Activated CD4-positive, CD25-positive, alpha-beta regulatory T cell treated with anti-CD3 and anti-CD28 coated beads, Interleukin-2, amount 50 U/mL, for 16 hours (primary cell): ENCODE measurements around the gene KIF25.

Experiments
- DNase-seq: peaks from one replicate; pipeline ENCODE4 v3.0.0-alpha.2; 2020; ENCODE audit warnings: low read depth, low spot score

The KIF25 gene

DNA sequence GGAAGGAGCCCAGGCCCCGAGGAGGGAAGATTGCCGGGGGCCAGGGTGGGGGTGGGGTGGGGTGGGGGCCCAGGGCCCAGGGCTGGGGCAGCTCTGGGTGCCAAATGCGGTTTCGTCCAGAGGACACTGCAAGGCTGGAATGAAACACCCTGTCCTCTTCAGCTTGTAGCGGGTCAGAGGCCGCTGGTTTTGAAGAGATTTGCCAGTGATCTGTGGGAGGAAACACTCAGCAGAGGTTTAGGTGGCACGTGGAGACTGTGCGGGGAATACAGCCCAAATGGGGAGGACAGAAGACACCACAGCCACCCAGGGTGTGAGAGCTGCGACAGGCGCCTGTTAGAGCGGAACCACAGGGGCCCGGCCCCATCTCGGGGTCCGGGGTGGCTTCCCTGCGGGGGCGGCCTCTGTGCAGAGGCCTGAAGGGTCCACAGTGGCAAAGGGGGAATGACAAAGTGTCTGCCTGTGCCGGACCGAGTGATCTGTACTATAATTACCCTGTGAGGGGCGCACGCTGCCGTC is 52.3 kb downstream of the KIF25 start:
- no peak for DNase-seq

DNA sequence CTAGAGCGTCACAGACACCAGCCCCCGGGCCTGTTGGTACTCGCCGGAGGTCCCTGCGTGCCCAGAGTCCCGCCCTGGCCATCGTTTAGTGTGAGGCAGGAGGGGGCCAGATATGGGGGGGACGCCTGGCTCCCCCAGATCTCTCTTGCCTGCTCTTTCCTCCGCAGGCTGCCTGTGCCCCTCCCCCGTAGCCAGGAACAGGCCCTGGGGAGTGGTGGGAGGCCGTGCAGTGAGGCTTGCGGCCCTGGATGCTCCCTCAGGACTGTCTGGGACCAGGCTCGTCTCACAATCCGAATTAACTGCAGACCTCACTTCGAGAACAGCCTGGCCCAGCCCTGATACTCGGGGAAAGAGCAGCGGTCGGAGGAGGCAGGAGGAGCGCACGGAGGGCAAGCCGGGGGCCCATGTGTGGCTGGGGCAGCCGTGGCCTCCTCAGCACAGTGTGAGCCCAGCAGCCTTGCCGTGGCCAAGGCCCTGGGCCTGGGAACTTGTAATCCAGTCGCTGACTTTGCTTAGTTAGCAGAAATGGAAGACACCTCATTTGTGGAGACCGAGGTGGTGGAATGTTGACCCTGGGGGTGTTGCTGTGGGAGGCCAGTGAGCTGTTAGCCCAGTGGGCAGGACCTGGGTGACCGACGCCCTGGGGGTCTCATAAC is 52.9 kb downstream of the KIF25 start:
- DNase-seq: no peak

DNA sequence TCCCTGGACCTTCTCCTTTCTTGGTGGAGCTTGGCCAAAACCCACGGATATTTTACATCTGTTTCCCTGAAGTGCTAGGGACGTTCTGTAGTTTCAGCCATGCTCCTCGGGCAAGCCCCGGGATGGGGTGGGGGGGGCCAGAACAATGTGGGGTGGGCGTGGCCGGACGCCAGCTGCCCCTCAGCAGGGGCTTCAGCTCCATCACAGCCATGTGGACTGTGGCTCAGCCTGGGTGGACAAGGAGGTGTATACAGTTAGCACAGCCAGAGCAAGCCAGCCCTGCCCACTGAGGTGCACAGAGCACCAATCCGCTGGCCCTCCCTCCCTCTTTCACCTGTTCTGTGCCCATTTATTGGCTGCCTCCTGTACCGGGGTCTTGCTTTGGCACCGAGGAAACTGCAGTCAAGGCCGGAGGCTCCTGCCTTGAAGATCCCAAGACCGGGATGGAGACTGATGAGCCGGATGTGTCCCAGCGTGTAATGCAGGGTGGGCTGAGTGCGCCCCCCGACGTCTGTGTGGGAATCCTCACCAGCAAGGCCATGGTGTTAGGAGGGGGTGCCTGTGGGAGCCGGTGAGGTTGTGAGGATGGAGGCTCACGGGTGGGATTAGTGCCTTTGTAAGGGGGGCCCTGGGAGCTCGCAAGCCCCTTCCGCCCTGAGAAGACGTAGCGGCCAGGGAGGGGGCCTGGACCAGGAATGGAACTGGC is 53.6 kb downstream of the KIF25 start:
- no peak for DNase-seq

DNA sequence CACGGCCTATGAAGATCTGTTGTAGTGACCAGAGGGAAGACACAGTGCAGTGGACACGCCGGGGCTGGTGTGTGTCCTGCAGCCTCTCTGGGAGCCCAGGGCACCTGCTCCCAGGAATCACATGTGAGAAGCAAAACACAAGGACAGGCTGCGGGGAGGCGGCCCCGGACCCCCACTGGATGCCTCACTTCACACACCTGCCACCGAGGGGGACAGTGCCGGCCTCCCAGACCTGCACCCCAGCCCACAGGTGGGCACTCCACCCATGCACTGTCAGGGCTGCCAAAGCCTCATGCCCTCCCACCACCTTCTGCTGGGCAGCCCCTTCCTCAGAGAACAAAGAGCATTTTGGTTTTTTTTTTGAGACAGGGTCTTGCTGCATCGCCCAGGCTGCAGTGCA is 54.2 kb downstream of the KIF25 start:
- DNase-seq: no peak

DNA sequence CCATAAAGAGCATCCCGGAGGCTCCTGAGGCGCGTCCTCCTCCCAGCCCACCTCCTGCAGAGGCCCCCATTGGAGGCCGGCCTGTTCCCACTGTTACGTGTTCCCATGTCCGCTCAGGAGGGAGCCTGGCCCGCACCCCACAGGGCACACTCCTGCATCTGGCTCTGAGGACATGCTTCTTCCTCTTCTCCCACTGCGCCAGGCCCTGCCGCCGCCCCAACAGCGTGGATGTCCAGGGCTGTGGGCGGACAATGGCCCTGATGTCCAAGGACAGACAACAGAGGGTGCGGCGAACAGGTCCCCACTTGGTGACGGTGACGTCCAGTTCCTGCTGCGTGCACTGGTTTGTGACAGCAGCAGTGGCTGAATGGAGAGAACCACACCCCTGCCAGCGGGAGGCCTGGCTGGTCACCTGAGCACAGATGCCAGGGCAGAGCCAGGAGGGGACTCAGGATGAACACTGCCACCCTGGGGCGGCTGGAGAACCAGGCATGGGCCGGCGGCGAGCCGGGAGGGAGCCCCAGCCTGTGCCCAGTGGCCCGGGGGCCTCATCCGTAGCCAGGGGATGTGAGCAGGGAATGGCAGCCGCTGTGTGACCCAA is 54.9 kb downstream of the KIF25 start:
- DNase-seq: no peak

DNA sequence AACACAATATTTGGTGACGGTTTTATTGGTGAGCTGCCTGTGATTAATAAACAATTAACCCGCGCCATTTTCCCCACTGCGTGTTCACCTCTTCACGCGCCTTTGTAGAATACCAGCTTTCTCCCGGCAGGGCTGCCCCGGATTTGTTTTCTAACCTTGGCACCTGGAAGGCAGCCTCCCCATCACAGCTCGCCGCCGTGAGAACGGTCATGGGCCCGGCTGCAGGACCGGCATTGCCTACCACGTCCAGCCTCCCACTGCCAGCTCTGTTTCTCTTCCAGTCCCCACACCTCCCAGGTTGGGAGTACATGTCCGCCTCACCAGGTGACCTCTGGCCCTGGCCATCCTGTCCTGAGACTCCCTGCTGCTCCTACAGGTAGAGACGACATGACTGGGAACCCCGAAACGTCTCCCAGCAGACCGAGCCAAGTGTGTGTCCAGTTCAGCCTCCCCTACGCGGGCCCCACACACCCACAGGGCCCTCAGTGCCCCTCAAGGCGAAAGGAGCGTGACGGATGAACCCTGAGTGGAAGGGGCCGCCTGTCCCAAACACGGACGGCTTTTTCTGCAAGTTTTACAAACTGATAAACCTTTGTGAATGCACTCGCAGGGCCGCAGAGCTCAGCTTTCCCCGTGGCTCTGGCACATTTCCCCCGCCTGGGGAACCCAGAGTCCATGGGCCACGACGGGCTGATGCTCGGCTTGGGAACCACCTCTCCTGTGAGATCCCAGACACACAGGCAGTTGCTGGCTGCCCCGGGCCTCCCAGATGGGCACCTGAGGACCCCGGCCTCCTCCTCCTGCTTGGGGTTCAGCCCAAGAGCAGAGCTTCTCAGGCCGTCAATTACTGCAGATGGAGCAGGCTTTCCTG is 55.9 kb downstream of the KIF25 start:
- no peak for DNase-seq

DNA sequence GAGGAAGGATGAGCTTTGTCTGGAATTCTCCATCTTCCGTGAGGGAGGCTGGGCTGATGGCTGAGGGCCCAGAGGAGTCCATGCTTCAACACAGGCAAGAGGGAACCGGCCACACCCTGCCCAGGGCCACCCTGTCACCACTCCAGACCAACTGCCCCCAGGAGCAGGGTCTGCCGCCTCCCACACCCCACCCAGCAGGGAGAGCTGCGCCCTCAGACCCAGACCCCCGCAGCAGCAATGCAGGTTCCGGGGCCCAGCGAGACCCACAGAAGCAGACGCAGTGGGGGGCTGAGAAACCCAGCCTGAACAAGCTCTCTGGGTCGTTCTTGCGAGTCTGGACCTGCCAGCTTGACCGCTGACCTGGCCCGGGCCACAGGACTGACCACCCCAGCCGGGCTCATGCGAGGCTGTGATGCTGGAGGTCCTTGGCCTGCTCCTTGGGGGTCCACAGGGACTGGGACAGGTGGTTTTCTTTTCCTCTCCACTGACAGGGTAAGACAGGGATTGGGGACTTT is 56.5 kb downstream of the KIF25 start:
- no peak for DNase-seq

DNA sequence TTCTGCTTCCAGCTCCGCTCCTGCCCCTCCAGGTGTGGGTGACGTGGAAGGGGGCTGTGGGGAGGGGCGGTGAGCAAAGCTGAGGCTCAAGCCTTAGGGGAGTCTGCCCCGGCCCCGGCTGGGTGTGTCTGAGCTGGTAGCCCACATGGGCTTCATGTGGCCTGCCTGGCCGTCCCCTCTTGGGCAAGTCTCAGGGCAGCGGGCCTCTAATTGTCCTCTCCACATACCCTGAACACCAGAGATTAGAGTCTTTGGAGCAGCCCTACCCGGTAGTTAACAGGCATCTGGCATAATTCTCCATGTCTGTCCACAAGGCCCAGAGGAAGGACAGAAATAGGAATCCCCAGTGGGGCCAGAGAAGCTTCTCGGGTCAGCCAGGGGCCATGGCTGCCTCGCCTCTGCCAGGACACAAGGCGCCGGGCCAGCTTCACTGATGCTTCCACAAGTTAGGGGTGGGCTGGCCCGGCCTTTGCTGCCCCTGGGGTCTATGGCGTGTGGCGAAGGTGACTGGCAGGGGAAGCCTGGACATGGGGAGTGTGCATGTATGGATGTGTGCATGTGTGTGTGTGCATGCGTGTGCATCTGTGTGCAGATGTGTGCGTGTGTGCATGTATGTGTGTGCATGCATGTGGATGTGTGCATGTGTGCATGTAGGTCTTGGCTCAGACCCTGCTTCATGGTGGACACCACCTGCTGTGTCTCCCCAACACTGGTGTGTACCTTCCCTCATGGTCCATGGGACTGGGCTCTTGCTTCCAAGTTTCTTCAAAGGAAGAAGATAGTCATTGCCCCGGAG is 57.5 kb downstream of the KIF25 start:
- no peak for DNase-seq

DNA sequence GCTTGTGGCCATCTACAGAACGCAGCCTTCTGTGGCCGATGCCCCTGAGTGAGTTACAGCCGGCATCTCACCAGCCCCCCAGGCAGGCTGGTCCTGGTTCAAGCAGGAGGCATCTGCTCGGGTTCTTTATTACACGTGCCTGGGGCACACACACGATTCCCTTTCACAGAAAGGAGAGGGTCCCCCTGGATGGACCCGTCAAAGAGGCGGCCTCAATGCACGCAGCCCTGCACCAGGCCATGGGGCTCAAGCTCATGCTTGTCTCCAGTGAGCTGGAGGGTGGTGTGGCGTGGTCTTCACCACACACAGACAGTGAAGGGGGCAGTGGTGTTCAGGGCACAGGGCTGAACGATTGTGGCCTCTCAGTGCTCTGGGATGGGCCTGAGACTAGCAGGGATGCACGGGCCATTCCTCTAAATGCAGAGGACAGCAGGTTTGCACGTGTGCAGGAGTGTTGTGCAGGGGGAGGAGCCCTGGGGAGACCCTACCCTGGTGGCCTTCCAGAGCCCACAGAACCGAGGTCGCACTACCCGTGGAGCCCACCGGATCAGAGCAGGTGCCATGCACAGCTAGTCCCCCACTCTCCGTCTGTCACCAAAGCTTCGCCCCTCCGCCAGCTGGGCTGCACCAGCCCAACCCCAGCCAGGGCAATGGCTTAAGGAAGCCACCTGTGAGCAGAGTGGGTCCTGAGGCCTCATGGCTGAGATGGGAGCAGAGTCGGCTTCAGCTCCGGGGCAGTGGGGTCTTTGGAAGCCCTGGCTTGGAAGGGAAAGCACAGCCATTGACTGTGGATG is 58.4 kb downstream of the KIF25 start:
- DNase-seq: no peak

DNA sequence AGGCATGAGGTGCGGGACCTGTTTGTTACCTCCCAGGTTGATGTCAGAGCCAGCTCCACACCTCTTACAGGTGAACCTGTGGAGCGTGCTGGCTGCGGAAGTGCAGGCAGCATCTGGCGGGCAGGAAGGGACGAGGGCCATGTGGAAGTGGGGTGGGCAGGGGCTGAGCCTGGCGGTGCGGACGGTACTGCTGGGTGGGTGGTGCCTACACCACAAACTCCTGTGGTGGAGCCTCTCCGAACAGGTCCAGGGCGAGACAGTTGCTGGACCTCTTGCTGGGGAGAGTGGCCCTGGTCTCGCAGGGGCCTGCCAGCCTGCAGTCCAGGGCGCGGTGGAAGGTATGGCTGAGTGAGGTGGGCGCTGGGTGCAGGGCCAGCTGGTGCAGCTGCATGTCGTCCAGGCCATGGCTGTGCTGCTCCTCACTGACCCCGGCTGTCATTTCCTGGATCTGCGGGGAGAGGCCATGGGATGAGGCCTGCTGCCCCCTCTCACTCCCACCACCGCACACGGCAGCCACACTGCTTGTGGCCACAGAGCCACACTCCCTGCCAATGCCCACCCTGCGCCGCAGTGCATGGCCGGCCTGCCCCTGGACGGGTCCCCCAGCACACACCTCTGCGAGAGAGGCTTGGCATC is 59.5 kb downstream of the KIF25 start:
- DNase-seq: no peak

DNA sequence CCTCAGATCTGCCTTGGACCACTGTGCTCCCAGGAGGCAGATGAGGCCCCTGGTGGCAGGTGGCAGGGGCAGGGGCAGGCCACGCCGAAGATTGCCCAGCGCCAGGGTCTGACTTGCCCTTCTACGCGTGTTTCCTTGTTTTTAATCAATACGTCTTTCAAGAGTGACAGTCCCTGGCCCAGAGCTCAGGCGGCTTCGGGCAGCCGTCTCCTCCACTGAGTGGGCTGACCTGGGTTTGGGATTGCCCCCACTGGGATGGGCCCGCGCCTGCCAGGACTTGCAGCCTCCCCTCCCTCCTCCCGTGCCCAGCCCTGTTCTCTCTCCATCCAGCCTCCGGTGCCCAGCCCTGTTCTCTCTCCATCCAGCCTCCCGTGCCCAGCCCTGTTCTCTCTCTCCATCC is 60.4 kb downstream of the KIF25 start:
- no peak for DNase-seq

DNA sequence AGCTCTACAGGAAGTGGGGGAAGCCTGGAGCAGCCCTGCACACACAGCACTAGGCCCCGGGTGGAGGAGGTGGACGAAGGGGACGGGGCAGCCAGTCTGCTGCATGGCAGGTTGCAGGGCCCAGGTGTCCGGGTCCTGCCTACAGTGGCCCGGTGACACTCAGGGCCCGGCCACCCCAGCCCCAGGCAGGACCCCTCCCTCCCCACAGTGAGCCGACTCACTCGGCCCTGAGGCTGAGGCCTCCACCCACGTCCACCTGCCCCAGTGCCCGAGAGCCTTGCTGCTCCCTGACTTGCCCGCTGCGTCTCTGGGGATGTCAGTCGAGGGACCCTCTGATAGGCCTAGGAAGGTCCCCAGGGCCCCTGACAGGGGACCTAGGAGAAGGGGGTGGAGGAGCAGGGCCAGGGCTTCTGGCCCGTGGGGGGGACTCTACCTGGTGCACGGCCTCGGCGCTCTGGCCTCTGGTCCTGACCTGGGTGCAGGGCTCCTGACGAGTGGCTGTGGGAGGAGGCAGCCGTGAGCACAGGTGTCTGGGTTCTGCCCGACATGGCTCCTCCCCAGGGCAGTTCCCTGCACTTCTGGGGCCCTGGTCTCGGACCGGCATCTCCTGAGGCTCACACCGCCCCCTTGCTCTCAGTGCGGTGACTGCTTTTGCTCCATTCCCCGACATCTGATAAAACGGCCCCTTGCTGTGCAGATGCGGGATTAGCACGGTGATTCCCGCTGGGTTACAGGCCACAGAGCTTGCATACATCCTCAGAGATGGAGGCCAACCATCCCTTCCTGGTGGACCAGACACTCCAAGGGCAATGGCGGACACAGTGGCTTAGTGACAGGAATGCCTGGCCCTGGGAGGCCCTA is 61.5 kb downstream of the KIF25 start:
- DNase-seq: no peak

DNA sequence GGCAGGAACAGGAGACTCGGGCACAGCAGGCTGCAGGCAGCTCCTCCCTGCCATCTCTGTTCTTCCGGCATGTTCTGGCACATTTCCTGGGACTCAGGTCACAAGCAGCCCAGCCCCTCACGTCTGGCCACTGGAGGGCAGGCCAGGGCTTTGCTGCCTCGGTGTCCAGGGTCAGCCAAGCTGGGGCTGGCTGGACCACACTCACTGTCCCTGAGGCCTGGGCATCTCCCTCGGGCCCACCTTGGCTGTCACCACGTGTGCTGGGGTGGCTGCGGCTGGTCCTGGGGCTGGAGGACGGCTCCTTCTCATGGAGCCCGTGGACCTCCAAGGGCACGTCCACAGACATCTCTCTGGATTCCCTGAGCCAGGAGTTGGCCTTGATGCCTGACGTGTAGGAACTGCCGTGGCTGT is 63.1 kb downstream of the KIF25 start:
- no peak for DNase-seq

DNA sequence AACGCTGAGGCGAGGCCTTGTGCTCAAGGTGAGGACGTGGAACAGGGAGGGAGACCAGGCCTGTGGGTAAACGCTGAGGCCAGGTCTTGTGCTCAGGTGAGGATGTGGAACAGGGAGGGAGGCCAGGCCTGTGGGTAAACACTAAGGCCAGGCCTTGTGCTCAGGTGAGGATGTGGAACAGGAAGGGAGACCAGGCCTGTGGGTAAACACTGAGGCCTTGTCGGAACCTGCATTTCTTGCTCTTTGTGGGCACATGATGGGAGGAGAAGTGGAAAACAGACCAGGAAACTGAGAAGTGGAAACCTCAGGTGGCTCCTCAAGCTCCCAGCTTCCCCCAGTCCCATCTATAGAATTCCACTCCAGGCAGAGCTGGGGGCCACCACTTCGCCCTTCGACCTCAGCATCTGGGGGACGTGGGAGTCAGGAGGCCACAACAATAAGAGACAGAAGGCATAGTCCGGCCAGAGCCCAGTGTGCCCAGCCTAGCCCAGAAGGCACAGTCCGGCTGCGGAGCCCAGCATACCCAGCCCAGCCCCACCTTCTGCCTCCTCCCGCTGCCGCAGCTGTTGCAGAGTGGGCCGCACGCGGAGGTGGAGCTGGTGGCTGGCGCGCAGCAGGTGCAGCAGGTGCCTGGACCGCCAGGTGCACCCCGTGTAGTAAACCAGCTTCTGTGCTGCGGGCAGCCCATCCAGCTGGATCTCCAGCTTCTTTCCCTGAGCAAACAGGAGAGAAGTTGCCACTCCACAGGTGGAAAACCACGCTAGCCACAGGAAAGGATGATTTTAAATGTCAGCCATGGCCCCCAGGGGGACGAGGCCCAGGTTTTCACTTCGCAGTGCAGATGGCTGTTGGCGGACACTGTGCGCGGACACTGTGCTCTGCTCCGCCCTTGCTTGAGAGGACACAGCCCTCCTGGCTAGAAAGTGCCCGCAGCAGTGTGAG is 64.1 kb downstream of the KIF25 start:
- DNase-seq: no peak

DNA sequence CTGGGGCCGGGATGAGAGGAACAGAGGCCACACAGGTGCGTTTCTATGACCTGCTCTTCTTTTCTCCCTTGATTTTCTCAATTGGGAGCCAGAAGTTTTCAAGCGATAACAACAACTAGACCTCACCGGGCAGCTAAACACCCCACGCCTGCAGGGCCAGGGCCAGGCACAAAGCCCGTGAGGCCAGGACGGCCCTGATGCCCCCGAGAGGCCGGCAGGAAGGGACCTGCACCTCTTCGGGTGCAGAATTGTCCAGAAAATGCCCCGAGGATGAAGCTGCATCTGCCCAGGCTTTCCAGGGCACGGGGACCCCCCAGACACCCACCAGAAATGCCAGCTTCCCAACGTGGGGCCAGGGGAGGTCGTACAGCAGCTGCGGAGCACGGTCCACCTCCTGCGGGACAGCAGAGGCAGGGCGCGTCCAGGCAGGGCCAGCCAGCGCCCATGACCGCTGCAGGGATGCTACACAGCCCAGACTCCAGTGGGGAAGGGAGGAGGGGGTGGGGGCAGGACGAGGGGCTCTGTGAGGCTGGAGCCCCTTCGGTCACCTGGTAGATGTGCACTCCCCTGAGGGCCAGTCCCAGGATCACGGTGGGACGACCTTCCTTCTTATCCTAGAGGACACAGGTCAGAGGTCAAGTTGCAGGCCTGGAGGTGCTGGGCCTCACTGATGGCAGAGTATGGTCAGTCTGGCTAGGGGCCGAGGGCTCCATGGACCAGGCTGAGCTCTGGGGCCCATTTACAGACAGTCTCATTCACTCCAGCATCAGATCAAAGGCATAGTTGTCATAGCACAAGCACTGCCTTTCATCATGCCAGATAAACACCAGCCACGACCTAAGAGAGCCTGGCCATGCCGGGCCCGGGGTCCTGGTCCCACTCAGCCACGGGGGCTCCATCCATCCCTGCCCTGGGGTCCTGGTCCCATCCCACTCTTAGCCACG is 65.1 kb downstream of the KIF25 start:
- no peak for DNase-seq

DNA sequence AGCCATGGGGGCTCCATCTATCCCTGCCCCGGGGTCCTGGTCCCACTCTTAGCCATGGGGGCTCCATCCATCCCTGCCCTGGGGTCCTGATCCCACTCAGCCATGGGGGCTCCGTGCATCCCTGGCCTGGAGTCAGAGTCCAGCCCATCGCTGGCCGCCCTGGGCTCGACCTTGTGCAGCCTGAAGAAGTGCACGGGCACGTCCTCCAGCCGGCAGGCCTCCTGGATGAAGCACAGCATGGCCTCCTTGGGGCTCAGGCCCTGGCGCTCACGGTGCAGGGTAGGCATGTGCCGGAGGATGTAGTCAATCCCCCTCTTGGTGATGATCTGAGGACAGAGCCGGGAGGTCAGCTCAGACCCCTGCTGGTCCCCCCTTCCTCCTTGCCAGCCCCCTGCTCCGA is 66.0 kb downstream of the KIF25 start:
- DNase-seq: no peak
